Astrocyte of the cerebellum (primary cell): ENCODE results near the gene SHROOM3.

ENCODE experiments used
- DNase-seq: peaks from one replicate; pipeline ENCODE4 v3.0.0-alpha.2; 2011; ENCODE audit warnings: low read depth
- H3K4me3 ChIP-seq: 2 replicates; pipeline ENCODE4 v1.5.1; 2011; ENCODE audit warnings: mild to moderate bottlenecking, low read depth, low read length, moderate library complexity
- in situ Hi-C: cut with HindIII; loops from 2 replicates; pipeline ENCODE4 v1.10.0; 2017; ENCODE audit warnings: low sequenced_read_pairs
- TF ChIP-seq, protein P1 (sequence below): IDR thresholded peaks from 2 replicates; pipeline ENCODE4 v1.5.1; 2012; ENCODE audit warnings: low read length, low read depth, moderate library complexity, mild to moderate bottlenecking; ENCODE audit errors: missing control alignments

The SHROOM3 gene

DNA sequence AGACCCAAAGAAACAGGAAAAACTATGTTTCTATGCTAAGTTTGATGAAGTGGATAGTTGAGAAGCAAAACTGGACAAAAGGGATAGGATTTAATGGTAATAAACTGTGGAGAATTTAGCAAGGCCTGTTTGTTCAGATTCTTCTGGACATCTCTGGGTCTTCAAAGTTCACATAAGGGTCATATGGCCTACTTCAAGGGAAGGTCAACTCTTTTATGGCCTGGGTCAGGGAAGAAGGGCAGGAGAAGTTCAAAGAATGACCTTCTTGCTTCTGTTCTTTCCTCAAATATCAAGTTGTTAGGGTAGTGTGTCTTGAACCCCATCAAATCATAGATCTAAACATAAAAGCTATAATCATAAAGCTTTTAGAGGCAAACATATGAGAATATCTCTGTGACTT, 360.2 kb downstream of the SHROOM3 start:
- TF ChIP-seq, protein P1, sequence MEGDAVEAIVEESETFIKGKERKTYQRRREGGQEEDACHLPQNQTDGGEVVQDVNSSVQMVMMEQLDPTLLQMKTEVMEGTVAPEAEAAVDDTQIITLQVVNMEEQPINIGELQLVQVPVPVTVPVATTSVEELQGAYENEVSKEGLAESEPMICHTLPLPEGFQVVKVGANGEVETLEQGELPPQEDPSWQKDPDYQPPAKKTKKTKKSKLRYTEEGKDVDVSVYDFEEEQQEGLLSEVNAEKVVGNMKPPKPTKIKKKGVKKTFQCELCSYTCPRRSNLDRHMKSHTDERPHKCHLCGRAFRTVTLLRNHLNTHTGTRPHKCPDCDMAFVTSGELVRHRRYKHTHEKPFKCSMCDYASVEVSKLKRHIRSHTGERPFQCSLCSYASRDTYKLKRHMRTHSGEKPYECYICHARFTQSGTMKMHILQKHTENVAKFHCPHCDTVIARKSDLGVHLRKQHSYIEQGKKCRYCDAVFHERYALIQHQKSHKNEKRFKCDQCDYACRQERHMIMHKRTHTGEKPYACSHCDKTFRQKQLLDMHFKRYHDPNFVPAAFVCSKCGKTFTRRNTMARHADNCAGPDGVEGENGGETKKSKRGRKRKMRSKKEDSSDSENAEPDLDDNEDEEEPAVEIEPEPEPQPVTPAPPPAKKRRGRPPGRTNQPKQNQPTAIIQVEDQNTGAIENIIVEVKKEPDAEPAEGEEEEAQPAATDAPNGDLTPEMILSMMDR = no peak
- DNase-seq = no peak
- H3K4me3 ChIP-seq = no peak overlapping the region
- in situ Hi-C loops = no loop called here

DNA sequence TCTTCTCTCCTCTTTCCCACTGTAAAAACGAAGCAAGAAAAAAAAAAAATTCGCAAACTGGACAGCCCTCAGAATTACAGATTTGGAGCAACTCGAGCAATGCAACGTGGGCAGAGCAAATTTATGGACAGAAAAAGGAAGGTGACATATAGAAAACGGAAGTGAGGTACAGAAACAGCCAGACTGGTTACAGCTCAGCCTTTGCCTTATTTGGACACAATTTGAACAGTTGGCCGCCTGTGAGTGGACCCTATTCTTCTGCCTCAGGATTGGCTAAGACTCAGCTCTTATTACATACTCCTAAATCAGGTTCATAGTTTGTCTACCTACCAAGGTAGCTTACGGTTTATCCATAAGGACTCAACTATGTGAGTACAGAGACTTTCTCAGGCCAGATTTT, 364.1 kb downstream of the SHROOM3 start:
- DNase-seq = no peak
- TF ChIP-seq, protein P1 = no peak
- in situ Hi-C loops = no loop called here
- no peak overlapping the region for H3K4me3 ChIP-seq

DNA sequence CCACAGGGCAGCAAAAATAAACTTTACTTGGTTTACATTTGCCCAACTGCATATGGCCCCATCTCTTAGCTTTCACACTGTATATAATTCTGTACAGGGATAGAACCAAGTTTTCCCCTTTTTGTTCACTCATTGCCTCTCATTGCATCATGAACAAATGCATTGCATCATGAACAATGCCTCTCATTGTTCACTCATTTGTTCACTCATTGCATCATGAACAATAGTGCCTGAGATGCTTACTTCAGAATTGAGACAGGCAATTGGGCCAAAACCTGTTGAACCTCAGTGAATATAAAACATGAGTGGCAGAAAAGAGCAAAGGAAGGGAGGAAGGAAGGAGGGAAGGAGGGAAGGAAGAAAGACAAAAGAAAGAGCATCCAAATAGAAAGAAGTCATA, 364.7 kb downstream of the SHROOM3 start:
- DNase-seq = no peak
- H3K4me3 ChIP-seq = no peak overlapping the region
- in situ Hi-C loops = no loop called here
- TF ChIP-seq, protein P1 = no peak

GRCh38 chr4:76800902-76801301, 365.9 kb downstream of the SHROOM3 start:
- in situ Hi-C loops = no loop called here
- DNase-seq = no peak
- TF ChIP-seq, protein P1 = no peak
- H3K4me3 ChIP-seq = no peak overlapping the region

- no peak overlapping the region for H3K4me3 ChIP-seq
- DNase-seq = no peak
- in situ Hi-C loops = no loop called here
- TF ChIP-seq, protein P1 = no peak
Observed at GRCh38 chr4:76801621-76802235, 366.7 kb downstream of the SHROOM3 start.

- no peak overlapping the region for H3K4me3 ChIP-seq
- no peak for DNase-seq
- TF ChIP-seq, protein P1 = no peak
- in situ Hi-C loops = no loop called here
Observed at GRCh38 chr4:76802236-76803021, 367.4 kb downstream of the SHROOM3 start.
